HCT116 (cell line): ENCODE measurements around the gene CCDC124. TPM values are rescaled to one million over a fixed set of nuclear protein-coding genes. Genes with fewer than 3 reads are reported as not detected.

Source experiments
- ATAC-seq: fragments of 200-7000 bp; cut with Tn5 transposase; 2 replicates; pipeline ENCODE4 v1.9.1; 2020; ENCODE audit warnings: mild to moderate bottlenecking, moderate library complexity
- BruUV-seq: library from RNA; stranded (reverse); fragments of 400-500 nt; replicated peaks from 2 replicates; lab custom pipeline; 2021; lab: Mats Ljungman, UMichigan
- CTCF ChIA-PET: fragments of 300-600 bp; sonication (Branson Sonifier 250); formaldehyde crosslinking; loops from one replicate; lab custom pipeline; 2021; ENCODE audit warnings: antibody characterized with exemption; lab: Charles Lee
- POLR2A ChIA-PET: fragments of 300-600, 350-600 bp; sonication (Branson Sonifier 250); formaldehyde crosslinking; loops from one replicate; lab custom pipeline; 2021; ENCODE audit warnings: antibody characterized with exemption; lab: Charles Lee
- RAD21 ChIA-PET, 2 experiments: fragments of 300-600 bp; sonication (Branson Sonifier 250); formaldehyde crosslinking; loops; one replicate each; lab custom pipeline; 2023; ENCODE audit warnings: low total read pairs in 2 of 2; ENCODE audit not compliant: uncharacterized antibody in 2 of 2, unreplicated experiment in 2 of 2, low non-redundant PET in 1 of 2; lab: Charles Lee
- DNase-seq: peaks from one replicate; pipeline ENCODE4 v3.0.0-alpha.2; 2010; ENCODE audit warnings: low read depth, low spot score
- H2AFZ ChIP-seq: fragments of 200-600 bp; shearing (Covaris generic), sonication (generic); 2 replicates; pipeline ENCODE4 v1.6.1; 2017; ENCODE audit warnings: low read depth, mixed run types, mixed read lengths, antibody characterized with exemption, low read length; ENCODE audit not compliant: poor library complexity, severe bottlenecking
- H3K27ac ChIP-seq: 2 replicates; pipeline ENCODE4 v1.5.1; 2012; ENCODE audit warnings: low read depth, low read length
- H3K27me3 ChIP-seq: fragments of 200-600 bp; sonication (generic); 2 replicates; pipeline ENCODE4 v1.6.1; 2016; ENCODE audit warnings: mixed run types, low read length, mixed read lengths; ENCODE audit not compliant: insufficient read depth
- H3K36me3 ChIP-seq, 2 experiments: fragments of 200-500 bp in 1 of 2; fragments of 200-600 bp in 1 of 2; sonication (Bioruptor generic) in 1 of 2; sonication (generic) in 1 of 2; 2 replicates each; pipeline versions ENCODE4 v1.5.1 to v1.6.1; 2014 to 2016; ENCODE audit warnings: low read length in 2 of 2, inconsistent platforms in 1 of 2, mixed read lengths in 1 of 2, mixed run types in 1 of 2; ENCODE audit not compliant: insufficient read depth in 2 of 2, control insufficient read depth in 1 of 2
- H3K4me1 ChIP-seq, 2 experiments: fragments of 200-600 bp in 1 of 2; sonication (generic) in 1 of 2; 2 replicates each; pipeline versions ENCODE4 v1.5.1 to v1.6.1; 2012 to 2017; ENCODE audit warnings: low read length in 2 of 2, inconsistent platforms in 1 of 2, mild to moderate bottlenecking in 1 of 2, mixed read lengths in 1 of 2, mixed run types in 1 of 2, moderate library complexity in 1 of 2; ENCODE audit not compliant: insufficient read depth in 2 of 2, control insufficient read depth in 1 of 2
- H3K4me2 ChIP-seq: fragments of 200-600 bp; sonication (generic); 2 replicates; pipeline ENCODE4 v1.6.1; 2017; ENCODE audit warnings: mixed run types, low read length, mixed read lengths
- H3K4me3 ChIP-seq, 2 experiments: fragments of 200-600 bp in 1 of 2; sonication (generic) in 1 of 2; replicated peaks in 1 of 2; 2 replicates each; pipeline ENCODE4 v1.5.1; 2011 to 2016; ENCODE audit warnings: low read length in 2 of 2, control low read depth in 1 of 2, low read depth in 1 of 2, mild to moderate bottlenecking in 1 of 2, mixed read lengths in 1 of 2, mixed run types in 1 of 2
- H3K79me2 ChIP-seq: fragments of 200-600 bp; sonication (generic); 2 replicates; pipeline ENCODE4 v1.6.1; 2017; ENCODE audit warnings: mild to moderate bottlenecking, mixed run types, low read length, moderate library complexity, mixed read lengths; ENCODE audit not compliant: insufficient read depth
- H3K9ac ChIP-seq: fragments of 200-600 bp; sonication (generic); 2 replicates; pipeline ENCODE4 v1.6.1; 2016; ENCODE audit warnings: low read length, mixed read lengths
- H3K9me2 ChIP-seq: fragments of 200-600 bp; sonication (generic), shearing (Covaris generic); 2 replicates; pipeline ENCODE4 v1.6.1; 2017; ENCODE audit warnings: mixed run types, mild to moderate bottlenecking, moderate library complexity; ENCODE audit not compliant: insufficient read depth
- H3K9me3 ChIP-seq, 2 experiments: fragments of 200-500 bp in 1 of 2; fragments of 200-600 bp in 1 of 2; sonication (Bioruptor generic) in 1 of 2; sonication (generic) in 1 of 2; 2 replicates each; pipeline ENCODE4 v1.6.1; 2014 to 2017; ENCODE audit warnings: low read length in 2 of 2, mixed read lengths in 2 of 2, inconsistent platforms in 1 of 2, low read depth in 1 of 2, mild to moderate bottlenecking in 1 of 2, mixed run types in 1 of 2, moderate library complexity in 1 of 2; ENCODE audit not compliant: control insufficient read depth in 1 of 2, insufficient read depth in 1 of 2
- H4K20me1 ChIP-seq: fragments of 200-600 bp; sonication (generic), shearing (Covaris generic); 2 replicates; pipeline ENCODE4 v1.6.1; 2017; ENCODE audit warnings: mixed run types, mild to moderate bottlenecking, moderate library complexity; ENCODE audit not compliant: insufficient read depth
- EZH2 ChIP-seq: fragments of 200-600 bp; sonication (generic); IDR thresholded peaks from 2 replicates; pipeline ENCODE4 v1.6.1; 2017; ENCODE audit warnings: antibody characterized with exemption, mixed run types
- RAD21 ChIP-seq: IDR thresholded peaks from 2 replicates; pipeline ENCODE4 v1.6.1; 2012; ENCODE audit warnings: low read depth, mild to moderate bottlenecking
- SP1 ChIP-seq: IDR thresholded peaks from 2 replicates; pipeline ENCODE4 v1.6.1; 2012; ENCODE audit warnings: low read depth
- SRF ChIP-seq: IDR thresholded peaks from 2 replicates; pipeline ENCODE4 v1.6.1; 2012; ENCODE audit warnings: low read depth
- intact Hi-C: fragments of 100-400 bp; cut with micrococcal nuclease; formaldehyde crosslinking; loops from 2 replicates; pipeline ENCODE4 v1.10.0; 2022
- total RNA-seq: library from RNA; stranded (reverse); gene quantifications from one replicate; pipeline ENCODE4 v1.2.1, GENCODE V29; 2021; ENCODE audit not compliant: unreplicated experiment
- TF ChIP-seq, protein P1 (sequence below): IDR thresholded peaks from 2 replicates; pipeline ENCODE4 v1.6.1; 2012
- TF ChIP-seq, protein P2 (sequence below), 3 experiments: fragments of 200-600 bp in 1 of 3; sonication (generic) in 1 of 3; IDR thresholded peaks in 2 of 3; conservative IDR thresholded peaks in 1 of 3; 2 replicates each; pipeline ENCODE4 v1.5.1; 2012 to 2017; ENCODE audit warnings: low read depth in 2 of 3, low read length in 2 of 3, antibody characterized with exemption in 1 of 3, borderline replicate concordance in 1 of 3, control low read depth in 1 of 3, mild to moderate bottlenecking in 1 of 3, mixed read lengths in 1 of 3, mixed run types in 1 of 3, moderate library complexity in 1 of 3; ENCODE audit not compliant: insufficient read depth in 1 of 3

The CCDC124 gene
- total RNA-seq, 1 experiment from 2014 or later: 177 TPM

- TF ChIP-seq, protein P1, sequence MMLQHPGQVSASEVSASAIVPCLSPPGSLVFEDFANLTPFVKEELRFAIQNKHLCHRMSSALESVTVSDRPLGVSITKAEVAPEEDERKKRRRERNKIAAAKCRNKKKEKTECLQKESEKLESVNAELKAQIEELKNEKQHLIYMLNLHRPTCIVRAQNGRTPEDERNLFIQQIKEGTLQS: no peak
Observed at GRCh38 chr19:17893766-17894165, 39.0 kb upstream of the CCDC124 start (continued).

GRCh38 chr19:17902701-17903100, 30.1 kb upstream of the CCDC124 start:
- TF ChIP-seq SP1: no peak
- no peak for TF ChIP-seq SRF
- no peak for TF ChIP-seq RAD21
- TF ChIP-seq, protein P2, sequence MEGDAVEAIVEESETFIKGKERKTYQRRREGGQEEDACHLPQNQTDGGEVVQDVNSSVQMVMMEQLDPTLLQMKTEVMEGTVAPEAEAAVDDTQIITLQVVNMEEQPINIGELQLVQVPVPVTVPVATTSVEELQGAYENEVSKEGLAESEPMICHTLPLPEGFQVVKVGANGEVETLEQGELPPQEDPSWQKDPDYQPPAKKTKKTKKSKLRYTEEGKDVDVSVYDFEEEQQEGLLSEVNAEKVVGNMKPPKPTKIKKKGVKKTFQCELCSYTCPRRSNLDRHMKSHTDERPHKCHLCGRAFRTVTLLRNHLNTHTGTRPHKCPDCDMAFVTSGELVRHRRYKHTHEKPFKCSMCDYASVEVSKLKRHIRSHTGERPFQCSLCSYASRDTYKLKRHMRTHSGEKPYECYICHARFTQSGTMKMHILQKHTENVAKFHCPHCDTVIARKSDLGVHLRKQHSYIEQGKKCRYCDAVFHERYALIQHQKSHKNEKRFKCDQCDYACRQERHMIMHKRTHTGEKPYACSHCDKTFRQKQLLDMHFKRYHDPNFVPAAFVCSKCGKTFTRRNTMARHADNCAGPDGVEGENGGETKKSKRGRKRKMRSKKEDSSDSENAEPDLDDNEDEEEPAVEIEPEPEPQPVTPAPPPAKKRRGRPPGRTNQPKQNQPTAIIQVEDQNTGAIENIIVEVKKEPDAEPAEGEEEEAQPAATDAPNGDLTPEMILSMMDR (IDR thresholded peaks at IDR 0.05 in 2 of 3, conservative IDR thresholded peaks at IDR 0.05 in 1 of 3; ENCODE audit: borderline replicate concordance in 1 of 3, insufficient read depth in 1 of 3, low read depth in 2 of 3, low read length in 2 of 3): no peak
- TF ChIP-seq EZH2: no peak
- ATAC-seq (no peak), DNase-seq (no peak)
- RAD21 ChIA-PET: no interaction called here
- POLR2A ChIA-PET: no interaction called here
- H3K9me2 ChIP-seq: no peaks in the 10 kb centered on the region
- no peak overlapping the region for H2AFZ ChIP-seq
- BruUV-seq: no TSS peak
- no peak overlapping the region for H3K4me3 ChIP-seq
- no peaks in the 10 kb centered on the region for H3K27me3 ChIP-seq
- H3K79me2 ChIP-seq: no peaks in the 10 kb centered on the region
- peaks cover 5 to 9% of the 10 kb centered on the region in 2 experiments; a peak in 3 of 4 replicates for H3K4me1 ChIP-seq
- no peaks in the 10 kb centered on the region for H3K36me3 ChIP-seq
- intact Hi-C loops: no loop called here
- no peak overlapping the region; the same call in 1 of the 2 replicates for H3K27ac ChIP-seq
- no peak overlapping the region for H3K9ac ChIP-seq
- H4K20me1 ChIP-seq: no peaks in the 10 kb centered on the region
- no peaks in the 10 kb centered on the region for H3K9me3 ChIP-seq
- CTCF ChIA-PET: no interaction called here
- no peak overlapping the region for H3K4me2 ChIP-seq
